Kasumi-1 (cell line): ENCODE measurements around the gene CCNDBP1.
A peak's percentile ranks its signal among the peaks of the same experiment; 100 is the strongest.

Experiments
- DNase-seq, 2 experiments: peaks; one replicate each; lab custom pipeline; 2025; lab: John Stamatoyannopoulos, UW

Gene CCNDBP1

GRCh38 chr15:43246261-43246774, 61.1 kb downstream of the CCNDBP1 start:
- DNase-seq, result peak; percentile 12 to 25
